SU-DHL-6 (cell line): ENCODE measurements around the gene RUFY2.

ENCODE experiments used
- H2AFZ ChIP-seq: fragments of 200-600 bp; sonication (generic); 2 replicates; pipeline ENCODE4 v1.6.1; 2014; ENCODE audit warnings: low read depth, mild to moderate bottlenecking, moderate library complexity, mixed read lengths, antibody characterized with exemption, low read length; ENCODE audit not compliant: severe bottlenecking
- H3F3A ChIP-seq: fragments of 200-600 bp; shearing (Covaris generic); 2 replicates; pipeline ENCODE4 v1.6.0; 2016; ENCODE audit warnings: antibody characterized with exemption, mild to moderate bottlenecking; ENCODE audit not compliant: insufficient read depth
- H3K27ac ChIP-seq: fragments of 200-600 bp; sonication (generic); 2 replicates; pipeline ENCODE4 v1.5.1; 2016; ENCODE audit warnings: low read depth, mild to moderate bottlenecking, low read length, moderate library complexity, mixed read lengths
- H3K27me3 ChIP-seq: fragments of 200-600 bp; sonication (generic), shearing (Covaris generic); 2 replicates; pipeline ENCODE4 v1.6.0; 2014; ENCODE audit warnings: mild to moderate bottlenecking, low read length
- H3K36me3 ChIP-seq: fragments of 200-600 bp; sonication (generic); 2 replicates; pipeline ENCODE4 v1.6.1; 2014; ENCODE audit warnings: mild to moderate bottlenecking, low read length, mixed read lengths
- H3K4me2 ChIP-seq: fragments of 300-600, 200-600 bp; shearing (Covaris generic), sonication (generic); 2 replicates; pipeline ENCODE4 v1.6.0; 2014; ENCODE audit warnings: low read length, low read depth, mild to moderate bottlenecking; ENCODE audit not compliant: poor library complexity, severe bottlenecking
- H3K4me3 ChIP-seq: fragments of 200-600 bp; sonication (generic); 2 replicates; pipeline ENCODE4 v1.5.1; 2014; ENCODE audit warnings: antibody characterized with exemption, low read length, mild to moderate bottlenecking, mixed read lengths; ENCODE audit not compliant: insufficient read depth, poor library complexity, severe bottlenecking
- H3K79me2 ChIP-seq: fragments of 200-600 bp; sonication (generic); 2 replicates; pipeline ENCODE4 v1.6.1; 2014; ENCODE audit warnings: mild to moderate bottlenecking, low read length, moderate library complexity; ENCODE audit not compliant: insufficient read depth
- H3K9ac ChIP-seq: fragments of 200-600 bp; sonication (generic); 2 replicates; pipeline ENCODE4 v1.7.0; 2014; ENCODE audit warnings: mild to moderate bottlenecking, low read length
- H3K9me2 ChIP-seq: fragments of 200-600 bp; sonication (generic); replicated peaks from 2 replicates; pipeline ENCODE4 v1.6.1; 2014; ENCODE audit warnings: low read length; ENCODE audit not compliant: insufficient read depth
- H3K9me3 ChIP-seq: fragments of 200-600 bp; sonication (generic); 2 replicates; pipeline ENCODE4 v1.6.1; 2014; ENCODE audit warnings: low read length, mixed read lengths; ENCODE audit not compliant: insufficient read depth
- H4K20me1 ChIP-seq: fragments of 200-600 bp; sonication (generic); 2 replicates; pipeline ENCODE4 v1.6.1; 2014; ENCODE audit warnings: low read depth, mild to moderate bottlenecking, antibody characterized with exemption, low read length, moderate library complexity, mixed read lengths
- CTCF ChIP-seq: fragments of 200-600 bp; sonication (generic); IDR thresholded peaks from one replicate; pipeline ENCODE4 v1.5.1; 2017; ENCODE audit warnings: antibody characterized with exemption, mild to moderate bottlenecking, low read length, moderate library complexity; ENCODE audit not compliant: insufficient read depth, poor library complexity, severe bottlenecking
- EZH2phosphoT487 ChIP-seq: fragments of 200-600 bp; sonication (generic), shearing (Covaris generic); conservative IDR thresholded peaks from 2 replicates; pipeline ENCODE4 v1.6.1; 2018; ENCODE audit warnings: mild to moderate bottlenecking, antibody characterized with exemption, low read length, moderate library complexity, mixed read lengths

Gene RUFY2

GRCh38 chr10:68385740-68386139, 21.3 kb downstream of the RUFY2 start:
- Histone ChIP-seq H3K4me2 (no peak overlapping the region), H3K9me3 (no peaks in the 10 kb centered on the region), H3F3A (no peaks in the 10 kb centered on the region), H3K4me3 (no peak overlapping the region), H3K27me3 (no peaks in the 10 kb centered on the region), H3K27ac (no peak overlapping the region), H3K9ac (no peak overlapping the region), H4K20me1 (no peaks in the 10 kb centered on the region), H2AFZ (no peak overlapping the region), H3K79me2 (no peaks in the 10 kb centered on the region), H3K36me3 (0 out of 2 replicates have a peak, but pooled peaks cover 2% of the 10 kb centered on the region), H3K9me2 (no peaks in the 10 kb centered on the region)
- TF ChIP-seq CTCF, result no peak

GRCh38 chr10:68371604-68372003, 35.5 kb downstream of the RUFY2 start:
- no peaks in the 10 kb centered on the region for H4K20me1 ChIP-seq
- no peaks in the 10 kb centered on the region for H3F3A ChIP-seq

GRCh38 chr10:68367121-68367520, 40.0 kb downstream of the RUFY2 start:
- Histone ChIP-seq H3K4me2 (no peak overlapping the region), H3K27me3 (no peaks in the 10 kb centered on the region), H3K9me3 (peaks cover 6% of the 10 kb centered on the region; the same call in 1 of the 2 replicates), H3K79me2 (no peaks in the 10 kb centered on the region), H3K4me3 (no peak overlapping the region), H4K20me1 (no peaks in the 10 kb centered on the region), H2AFZ (no peak overlapping the region), H3K9ac (no peak overlapping the region), H3K36me3 (peaks cover 8% of the 10 kb centered on the region; the same call in 1 of the 2 replicates), H3K27ac (no peak overlapping the region), H3F3A (no peaks in the 10 kb centered on the region), H3K9me2 (no peaks in the 10 kb centered on the region)
- TF ChIP-seq CTCF, result no peak
- no peak for TF ChIP-seq EZH2phosphoT487

More at GRCh38 chr10:68371604-68372003, 35.5 kb downstream of the RUFY2 start:
- no peak overlapping the region for H3K9ac ChIP-seq
- no peaks in the 10 kb centered on the region for H3K9me2 ChIP-seq
- no peak overlapping the region for H3K4me2 ChIP-seq
- H3K4me3 ChIP-seq, result no peak overlapping the region
- no peaks in the 10 kb centered on the region for H3K27me3 ChIP-seq
- H3K36me3 ChIP-seq, result peaks cover 12% of the 10 kb centered on the region; the same call in 1 of the 2 replicates
- no peak overlapping the region for H3K27ac ChIP-seq
- H3K9me3 ChIP-seq, result peaks cover 6% of the 10 kb centered on the region; the same call in 1 of the 2 replicates
- no peak overlapping the region for H2AFZ ChIP-seq
- H3K79me2 ChIP-seq, result no peaks in the 10 kb centered on the region
- no peak for TF ChIP-seq EZH2phosphoT487
- TF ChIP-seq CTCF, result no peak

- Histone ChIP-seq H3K9ac (no peak overlapping the region), H3K27me3 (no peaks in the 10 kb centered on the region), H3K79me2 (no peaks in the 10 kb centered on the region), H2AFZ (no peak overlapping the region), H3K4me2 (no peak overlapping the region), H3K4me3 (no peak overlapping the region), H3K9me3 (peaks cover under 1% of the 10 kb centered on the region; the same call in 1 of the 2 replicates), H3F3A (no peaks in the 10 kb centered on the region), H3K9me2 (no peaks in the 10 kb centered on the region), H3K36me3 (peaks cover 7% of the 10 kb centered on the region; the same call in 1 of the 2 replicates), H3K27ac (no peak overlapping the region), H4K20me1 (no peaks in the 10 kb centered on the region)
- no peak for TF ChIP-seq EZH2phosphoT487
- no peak for TF ChIP-seq CTCF
Measured at GRCh38 chr10:68366600-68366999, 40.5 kb downstream of the RUFY2 start.
